H1 (cell line): ENCODE measurements around the gene RAB26. TPM values are rescaled to one million over a fixed set of nuclear protein-coding genes. Genes with fewer than 3 reads are reported as not detected.
A peak's percentile ranks its signal among the peaks of the same experiment; 100 is the strongest.
"Not testable (repeated sequence)": the region's sequence is repeated elsewhere in the genome, so short reads cannot be mapped to it uniquely, and the experiment has no call there.

Experiments used
- CTCF ChIA-PET: fragments of 300-600 bp; sonication (Branson Sonifier 250); formaldehyde crosslinking; loops from one replicate; lab custom pipeline; 2021; ENCODE audit not compliant: partially characterized antibody; lab: Charles Lee
- POLR2A ChIA-PET: fragments of 300-600 bp; sonication (Branson Sonifier 250); formaldehyde crosslinking; loops from one replicate; lab custom pipeline; 2021; ENCODE audit warnings: inconsistent platforms; ENCODE audit not compliant: partially characterized antibody; lab: Charles Lee
- DNase-seq, 2 experiments: peaks; one replicate each; pipeline versions ENCODE4 v3.0.0 to v3.0.0-alpha.2; 2010 to 2022; ENCODE audit warnings: low spot score in 2 of 2, low read depth in 1 of 2, mixed read lengths in 1 of 2
- FAIRE-seq: peaks from 2 replicates; lab custom pipeline; 2011; peaks lifted over from hg19 to GRCh38; lab: Jason Lieb, UNC
- H2AFZ ChIP-seq: 2 replicates; pipeline ENCODE4 v1.8.1; 2012; ENCODE audit warnings: low read length, inconsistent platforms
- H2AK5ac ChIP-seq: 2 replicates; pipeline ENCODE4 v1.6.1; 2013; ENCODE audit warnings: low read depth, low read length
- H2BK120ac ChIP-seq: replicated peaks from 2 replicates; pipeline ENCODE3; 2013; ENCODE audit warnings: low read depth, low read length, inconsistent platforms
- H2BK12ac ChIP-seq: 2 replicates; pipeline ENCODE4 v1.6.1; 2013; ENCODE audit warnings: low read depth, low read length
- H2BK15ac ChIP-seq: 2 replicates; pipeline ENCODE4 v1.6.1; 2013; ENCODE audit warnings: low read length
- H2BK20ac ChIP-seq: 2 replicates; pipeline ENCODE4 v1.6.1; 2013; ENCODE audit warnings: low read length
- H2BK5ac ChIP-seq: 2 replicates; pipeline ENCODE4 v1.6.1; 2013; ENCODE audit warnings: low read depth, low read length
- H3K14ac ChIP-seq: 2 replicates; pipeline ENCODE4 v1.6.1; 2013; ENCODE audit warnings: inconsistent platforms; ENCODE audit not compliant: insufficient read length
- H3K18ac ChIP-seq: 2 replicates; pipeline ENCODE4 v1.6.1; 2013; ENCODE audit warnings: low read length; ENCODE audit errors: extremely low read depth
- H3K23ac ChIP-seq: 2 replicates; pipeline ENCODE4 v1.6.1; 2013; ENCODE audit warnings: inconsistent platforms; ENCODE audit not compliant: insufficient read length
- H3K23me2 ChIP-seq: 2 replicates; pipeline ENCODE4 v1.6.1; 2013; ENCODE audit warnings: low read depth, low read length
- H3K27ac ChIP-seq: 2 replicates; pipeline ENCODE4 v1.6.1; 2011; ENCODE audit warnings: low read depth, low read length, inconsistent platforms
- H3K27me3 ChIP-seq, 4 experiments: replicated peaks in 1 of 4; 1 replicate in 1 of 4; 2 replicates in 3 of 4; pipeline versions ENCODE4 v1.6.1 to v1.8.1; 2011 to 2013; ENCODE audit warnings: low read length in 3 of 4, mild to moderate bottlenecking in 3 of 4, inconsistent platforms in 2 of 4, mixed read lengths in 2 of 4, moderate library complexity in 1 of 4; ENCODE audit not compliant: control insufficient read depth in 3 of 4, insufficient read depth in 3 of 4; ENCODE audit errors: extremely low read depth in 1 of 4
- H3K36me3 ChIP-seq, 4 experiments: 2 replicates each; pipeline versions ENCODE4 v1.6.1 to v1.8.1; 2011 to 2013; ENCODE audit warnings: mild to moderate bottlenecking in 4 of 4, low read length in 3 of 4, moderate library complexity in 2 of 4, control low read depth in 1 of 4, inconsistent platforms in 1 of 4; ENCODE audit not compliant: insufficient read depth in 4 of 4, control insufficient read depth in 2 of 4
- H3K4ac ChIP-seq: replicated peaks from 2 replicates; pipeline ENCODE3; 2013; ENCODE audit warnings: low read length, low read depth, mixed read lengths, inconsistent platforms; ENCODE audit not compliant: insufficient read length
- H3K4me1 ChIP-seq, 4 experiments: replicated peaks in 1 of 4; 1 replicate in 1 of 4; 2 replicates in 3 of 4; pipeline versions ENCODE4 v1.6.1 to v1.8.1; 2011 to 2013; ENCODE audit warnings: low read length in 3 of 4, inconsistent platforms in 2 of 4, mixed read lengths in 1 of 4; ENCODE audit not compliant: insufficient read depth in 4 of 4, control insufficient read depth in 3 of 4
- H3K4me2 ChIP-seq, 2 experiments: 2 replicates each; pipeline versions ENCODE4 v1.6.1 to v1.8.1; 2011 to 2013; ENCODE audit warnings: low read depth in 2 of 2, low read length in 2 of 2, control low read depth in 1 of 2, inconsistent platforms in 1 of 2, mild to moderate bottlenecking in 1 of 2; ENCODE audit not compliant: insufficient read depth in 1 of 2
- H3K4me3 ChIP-seq, 4 experiments: fragments of 200-600, 300-600 bp in 1 of 4; sonication (generic), shearing (Covaris generic), sonication (Bioruptor Twin) in 1 of 4; 2 replicates each; pipeline versions ENCODE4 v1.5.1 to v1.8.1; 2011 to 2016; ENCODE audit warnings: low read length in 4 of 4, low read depth in 3 of 4, control low read depth in 2 of 4, inconsistent platforms in 2 of 4, mild to moderate bottlenecking in 2 of 4, mixed read lengths in 1 of 4, moderate library complexity in 1 of 4; ENCODE audit not compliant: insufficient read depth in 2 of 4; ENCODE audit errors: extremely low read depth in 1 of 4
- H3K56ac ChIP-seq: replicated peaks from 2 replicates; pipeline ENCODE3; 2013; ENCODE audit warnings: low read depth, mild to moderate bottlenecking, mixed read lengths, low read length, inconsistent platforms; ENCODE audit not compliant: insufficient read length
- H3K79me1 ChIP-seq: 2 replicates; pipeline ENCODE4 v1.6.1; 2013; ENCODE audit warnings: low read depth, low read length, control low read depth
- H3K79me2 ChIP-seq, 2 experiments: 2 replicates each; pipeline versions ENCODE4 v1.6.1 to v1.8.1; 2012 to 2013; ENCODE audit warnings: low read length in 2 of 2, mild to moderate bottlenecking in 2 of 2, inconsistent platforms in 1 of 2; ENCODE audit not compliant: insufficient read depth in 2 of 2, control insufficient read depth in 1 of 2
- H3K9ac ChIP-seq, 4 experiments: replicated peaks in 1 of 4; 1 replicate in 1 of 4; 2 replicates in 3 of 4; pipeline versions ENCODE4 v1.6.1 to v1.8.1; 2011 to 2013; ENCODE audit warnings: low read depth in 3 of 4, low read length in 3 of 4, control low read depth in 2 of 4, mild to moderate bottlenecking in 2 of 4, moderate library complexity in 2 of 4, inconsistent platforms in 1 of 4; ENCODE audit errors: extremely low read depth in 1 of 4
- H3K9me3 ChIP-seq, 2 experiments: 2 replicates each; pipeline versions ENCODE4 v1.6.1 to v1.8.1; 2012 to 2013; ENCODE audit warnings: mild to moderate bottlenecking in 2 of 2, moderate library complexity in 2 of 2, control low read depth in 1 of 2, inconsistent platforms in 1 of 2, low read depth in 1 of 2, low read length in 1 of 2, mixed read lengths in 1 of 2; ENCODE audit not compliant: insufficient read depth in 2 of 2
- H4K20me1 ChIP-seq, 2 experiments: replicated peaks in 1 of 2; 2 replicates each; pipeline versions ENCODE3 to v1.8.1; 2011 to 2013; ENCODE audit warnings: inconsistent platforms in 2 of 2, low read length in 2 of 2, mild to moderate bottlenecking in 1 of 2; ENCODE audit not compliant: insufficient read depth in 2 of 2, control insufficient read depth in 1 of 2
- H4K5ac ChIP-seq: 2 replicates; pipeline ENCODE4 v1.6.1; 2013; ENCODE audit warnings: low read length, low read depth, mixed read lengths, inconsistent platforms; ENCODE audit not compliant: insufficient read length
- H4K8ac ChIP-seq: 2 replicates; pipeline ENCODE4 v1.8.0; 2013; ENCODE audit warnings: mild to moderate bottlenecking, moderate library complexity, low read length, inconsistent platforms; ENCODE audit not compliant: insufficient read depth; ENCODE audit errors: extremely low read depth
- H4K91ac ChIP-seq: replicated peaks from 2 replicates; pipeline ENCODE3; 2013; ENCODE audit warnings: low read length, mixed read lengths, inconsistent platforms; ENCODE audit not compliant: insufficient read length
- WGBS, 2 experiments: shearing (Covaris generic) in 1 of 2; methylation state at CpG; one replicate each; pipeline versions ENCODE4 v1.1.6 to v1.1.7; 2013 to 2015; ENCODE audit warnings: low lambda C conversion rate in 2 of 2, mixed read lengths in 2 of 2, inconsistent platforms in 1 of 2, low coverage in 1 of 2, missing lambda C conversion rate in 1 of 2; ENCODE audit not compliant: insufficient replicate concordance in 2 of 2, insufficient coverage in 1 of 2, insufficient read length in 1 of 2; ENCODE audit errors: extremely low coverage in 1 of 2, missing lambda C conversion rate in 1 of 2; 5-methylcytosine and 5-hydroxymethylcytosine counted together
- polyA plus RNA-seq, 7 experiments: library from polyadenylated mRNA; depleted of rRNA in 3 of 7; stranded (reverse) in 5 of 7; unstranded in 2 of 7; fragments of >200 nt in 5 of 7; fragments of 200-250 nt in 2 of 7; gene quantifications; 1 replicate in 5 of 7; 2 replicates in 1 of 7; 4 replicates in 1 of 7; pipeline versions ENCODE4 v1.2.1 to v1.2.3, GENCODE V29; 2011 to 2013; ENCODE audit warnings: missing spikeins in 2 of 7, mixed read lengths in 2 of 7
- total RNA-seq: library from RNA; stranded (reverse); fragmentation: NEBNext Ultra II Directional; extraction: Animal tissue kit (Norgen Biotek cat#: 25700); gene quantifications from 2 replicates; pipeline ENCODE4 v1.2.1, GENCODE V29; 2021

The RAB26 gene
- total and polyA plus RNA-seq, 2 of the 8 experiments (the other 6 are each of a cell fraction or from before 2014, with no cell fraction given), result 4.3 to 5.4 TPM

GRCh38 chr16:2126161-2126743, 22.2 kb upstream of the RAB26 start:
- not testable (repeated sequence) for H3K23ac ChIP-seq, H2BK120ac ChIP-seq, H3K4ac ChIP-seq, H2BK15ac ChIP-seq, H4K20me1 ChIP-seq, H2BK20ac ChIP-seq, H3K4me2 ChIP-seq, H3K9ac ChIP-seq, H3K27me3 ChIP-seq, H3K23me2 ChIP-seq, H2BK12ac ChIP-seq, H4K91ac ChIP-seq, H3K27ac ChIP-seq, H3K9me3 ChIP-seq, H3K36me3 ChIP-seq, H3K79me1 ChIP-seq, H3K4me3 ChIP-seq, FAIRE-seq, H3K18ac ChIP-seq, H4K8ac ChIP-seq, H4K5ac ChIP-seq, H2AFZ ChIP-seq, H3K14ac ChIP-seq, DNase-seq, H2AK5ac ChIP-seq, H3K56ac ChIP-seq
- Histone ChIP-seq H2BK5ac (0 out of 2 replicates have a peak overlapping the region, but pooled peaks have one; percentile 44), H3K79me2 (peaks cover 0 to 22% of the 10 kb centered on the region in 2 experiments; a peak in 2 of 4 replicates), H3K4me1 (peaks cover 0 to 23% (median 14%) of the 10 kb centered on the region in 4 experiments; a peak in 6 of 7 replicates)
- ChIA-PET CTCF (interaction anchor here (1.0 kb wide), 1 partner anchor 14 kb away, joined by 5 read pairs; no protein-coding TSS in a partner anchor), POLR2A (interaction anchor here (1.2 to 1.5 kb wide), 3 partner anchors 19 to 55 kb away, joined by 3 to 4 read pairs (median 3); no protein-coding TSS in a partner anchor)
- WGBS, 2 experiments, result 93% methylated on average over 18 of the region's 21 CpGs; no CpG with 5 or more reads in 1 of the 2 experiments
